Mucosa of rectum (tissue), 2 donors: Measurements from ENCODE around the gene SLC18A3.

Source experiments
- H3K27ac ChIP-seq, 2 donors: one replicate each; pipeline ENCODE4 v1.7.0; 2013; ENCODE audit warnings: inconsistent platforms in 2 of 2, low read depth in 2 of 2, low read length in 2 of 2
- H3K27me3 ChIP-seq, 2 donors: one replicate each; pipeline ENCODE4 v1.7.0; 2013; ENCODE audit warnings: low read length in 2 of 2; ENCODE audit not compliant: control insufficient read depth in 2 of 2, insufficient read depth in 2 of 2
- H3K36me3 ChIP-seq, 2 donors: one replicate each; pipeline ENCODE4 v1.7.0; 2013; ENCODE audit warnings: low read length in 2 of 2; ENCODE audit not compliant: control insufficient read depth in 2 of 2, insufficient read depth in 2 of 2
- H3K4me1 ChIP-seq, 2 donors: one replicate each; pipeline ENCODE4 v1.7.0; 2013; ENCODE audit warnings: low read length in 2 of 2, mild to moderate bottlenecking in 1 of 2; ENCODE audit not compliant: control insufficient read depth in 2 of 2, insufficient read depth in 2 of 2
- H3K4me3 ChIP-seq, 2 donors: one replicate each; pipeline ENCODE4 v1.7.0; 2013; ENCODE audit warnings: low read length in 2 of 2
- H3K9ac ChIP-seq, 2 donors: one replicate each; pipeline ENCODE4 v1.7.0; 2013; ENCODE audit warnings: low read length in 2 of 2, low read depth in 1 of 2, mild to moderate bottlenecking in 1 of 2
- H3K9me3 ChIP-seq, 2 donors: one replicate each; pipeline ENCODE4 v1.7.0; 2013; ENCODE audit warnings: low read length in 2 of 2; ENCODE audit not compliant: control insufficient read depth in 2 of 2
- donor health status: healthy.
- donor health status: Normal muscosa, but diverticular disease.

Gene SLC18A3

DNA sequence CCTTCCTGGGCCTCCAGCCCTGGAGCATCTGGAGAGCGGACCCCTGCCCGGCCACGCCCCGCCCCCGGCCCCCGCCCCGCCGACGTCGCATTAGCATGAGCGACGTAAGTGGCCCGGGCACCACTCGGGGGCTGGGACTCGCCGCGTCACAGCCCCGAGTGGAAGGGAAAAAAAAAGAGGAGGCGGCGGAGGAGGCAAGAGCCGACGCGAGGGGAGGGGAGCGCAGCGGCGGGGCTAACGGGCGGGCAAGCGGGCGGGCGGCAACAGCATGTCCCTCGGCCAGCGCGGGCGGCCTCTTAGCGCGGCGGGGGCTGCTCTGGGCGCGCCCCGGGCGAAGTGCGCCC, at the start of gene SLC18A3:
TSS of gene SLC18A3 (plus strand) at position 197 of the 344 bp plus-strand sequence. CDS start 431 bp downstream, outside the sequence.
- no peak within 1 kb of the TSS for H3K27ac ChIP-seq
- peaks cover 35 to 49% of the 10 kb centered on the region in 2 donors for H3K27me3 ChIP-seq
- no peak within 1 kb of the TSS for H3K4me3 ChIP-seq
- H3K9me3 ChIP-seq = no peaks in the 10 kb centered on the region
- H3K4me1 ChIP-seq = no peaks in the 10 kb centered on the region
- no peaks in the 10 kb centered on the region for H3K36me3 ChIP-seq
- H3K9ac ChIP-seq = no peak within 1 kb of the TSS

DNA sequence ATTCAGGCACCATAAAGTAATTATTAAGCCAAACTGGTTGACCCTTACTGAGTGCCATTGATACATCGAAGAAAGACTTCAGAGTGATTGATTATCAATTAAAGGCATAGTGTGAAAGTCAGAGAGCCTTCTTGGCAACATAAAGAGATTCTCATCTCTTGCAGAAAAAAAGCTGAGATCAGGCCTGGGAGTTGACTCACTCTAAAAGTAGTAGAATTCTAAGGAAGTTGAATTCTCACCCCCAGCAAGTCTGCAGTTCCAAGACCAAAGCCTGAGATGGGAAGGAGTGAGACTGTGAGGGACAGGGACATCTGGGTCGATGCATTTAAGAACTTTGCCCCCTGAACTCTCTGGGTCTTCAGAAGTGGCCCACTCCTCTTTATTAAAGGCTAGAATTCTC, 49.6 kb upstream of the SLC18A3 start:
- Histone ChIP-seq H3K9me3 (no peaks in the 10 kb centered on the region), H3K4me1 (no peaks in the 10 kb centered on the region), H3K27ac (no peak overlapping the region), H3K27me3 (peaks cover 4% of the 10 kb centered on the region in 2 donors), H3K36me3 (no peaks in the 10 kb centered on the region), H3K9ac (no peak overlapping the region), H3K4me3 (no peak overlapping the region)

DNA sequence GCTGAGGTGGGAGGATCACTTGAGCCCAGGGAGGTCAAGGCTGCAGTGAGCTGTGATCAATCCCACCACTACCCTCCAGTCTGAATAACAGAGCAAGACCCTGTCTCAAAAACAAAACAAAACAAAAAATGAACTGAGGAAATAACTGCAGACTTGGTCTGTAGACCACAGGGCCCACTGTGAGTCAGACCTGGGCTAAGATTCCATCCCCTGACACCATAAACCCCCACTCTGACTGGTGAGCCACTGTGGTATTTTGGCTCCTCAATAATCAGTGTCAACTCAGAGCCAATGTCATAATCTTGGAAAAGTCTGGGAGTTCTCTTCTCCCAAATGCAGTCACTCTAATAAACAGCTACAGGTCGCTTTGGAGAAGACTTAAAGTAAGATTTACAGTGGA, 47.2 kb upstream of the SLC18A3 start:
- Histone ChIP-seq H3K36me3 (no peaks in the 10 kb centered on the region), H3K4me3 (no peak overlapping the region), H3K9ac (no peak overlapping the region), H3K4me1 (no peaks in the 10 kb centered on the region), H3K27ac (no peak overlapping the region), H3K9me3 (no peaks in the 10 kb centered on the region), H3K27me3 (peaks cover 4% of the 10 kb centered on the region in 2 donors)

DNA sequence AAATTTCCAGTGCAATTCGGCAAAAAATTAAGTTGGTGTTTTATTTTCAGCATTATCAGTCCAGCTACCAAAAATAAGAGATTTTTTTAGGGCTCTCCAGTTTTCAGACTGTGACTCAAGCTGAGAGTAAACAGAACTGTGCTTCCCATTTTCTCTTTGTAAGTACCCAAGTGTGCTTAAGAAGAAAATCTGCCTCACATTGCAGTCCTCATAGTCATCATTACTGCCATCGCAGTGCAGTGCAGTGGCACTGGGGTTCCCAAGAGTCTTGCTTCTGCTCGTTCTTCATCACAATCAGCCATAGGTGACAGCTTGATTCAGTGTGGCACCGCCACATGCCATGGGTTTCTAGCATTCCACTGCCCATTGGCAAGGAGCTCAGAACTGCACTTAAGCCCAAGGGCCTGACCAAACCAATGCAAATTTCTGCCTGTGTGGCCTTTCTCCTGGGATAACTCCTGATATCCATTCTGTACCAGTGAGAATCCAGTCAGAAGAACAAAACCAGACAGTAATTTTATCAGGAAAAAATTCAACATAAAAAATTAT, 45.6 kb upstream of the SLC18A3 start:
- H3K27ac ChIP-seq = no peak overlapping the region
- H3K4me1 ChIP-seq = no peaks in the 10 kb centered on the region

DNA sequence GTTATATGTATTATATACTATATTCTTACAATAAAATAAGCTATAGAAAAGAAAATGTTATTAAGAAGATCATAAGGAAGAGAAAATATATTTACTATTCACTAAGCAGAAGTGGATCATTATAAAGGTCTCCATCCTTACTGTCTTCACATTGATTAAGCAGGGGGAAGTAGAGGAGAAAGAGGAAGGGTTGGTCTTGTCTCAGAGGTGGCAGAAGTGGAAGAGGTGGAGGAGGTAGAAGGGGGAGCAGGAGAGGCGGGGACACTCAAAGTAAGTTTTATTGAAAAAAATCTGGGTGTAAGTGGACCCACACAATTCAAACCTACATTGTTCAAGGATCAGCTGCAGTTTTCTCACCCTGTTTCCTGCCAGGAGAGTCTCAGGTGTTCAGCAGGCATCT, 42.3 kb upstream of the SLC18A3 start:
- Histone ChIP-seq H3K9me3 (no peaks in the 10 kb centered on the region), H3K36me3 (no peaks in the 10 kb centered on the region), H3K4me1 (no peaks in the 10 kb centered on the region), H3K27me3 (peaks cover 0 to 4% of the 10 kb centered on the region in 2 donors), H3K27ac (no peak overlapping the region), H3K9ac (no peak overlapping the region), H3K4me3 (no peak overlapping the region)

More for the DNA sequence above, 45.6 kb upstream of the SLC18A3 start:
- H3K27me3 ChIP-seq = peaks cover 4% of the 10 kb centered on the region in 2 donors
- H3K9ac ChIP-seq = no peak overlapping the region
- no peak overlapping the region for H3K4me3 ChIP-seq
- no peaks in the 10 kb centered on the region for H3K36me3 ChIP-seq
- no peaks in the 10 kb centered on the region for H3K9me3 ChIP-seq

DNA sequence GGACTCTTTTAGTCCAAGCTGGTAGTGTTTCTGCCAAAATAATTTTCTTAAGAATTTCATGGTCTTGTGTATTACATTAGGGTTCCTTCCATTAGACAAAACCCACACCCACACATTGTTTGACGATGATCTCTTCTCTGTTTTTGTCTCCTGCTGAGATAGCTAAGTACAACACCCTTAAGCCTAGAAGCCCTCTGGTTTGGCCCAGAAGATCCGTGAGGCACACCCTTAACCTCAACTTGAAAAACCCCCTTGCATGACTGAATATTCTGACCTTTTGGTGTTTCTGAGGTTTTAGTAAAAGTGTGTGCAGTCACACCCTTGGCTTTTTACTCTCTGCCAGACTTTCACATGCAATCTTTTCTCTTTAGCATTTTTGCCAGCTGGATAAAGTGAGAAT, 41.9 kb upstream of the SLC18A3 start:
- Histone ChIP-seq H3K9ac (no peak overlapping the region), H3K4me3 (no peak overlapping the region), H3K27ac (no peak overlapping the region), H3K4me1 (no peaks in the 10 kb centered on the region), H3K9me3 (no peaks in the 10 kb centered on the region), H3K27me3 (peaks cover 0 to 4% of the 10 kb centered on the region in 2 donors), H3K36me3 (no peaks in the 10 kb centered on the region)

DNA sequence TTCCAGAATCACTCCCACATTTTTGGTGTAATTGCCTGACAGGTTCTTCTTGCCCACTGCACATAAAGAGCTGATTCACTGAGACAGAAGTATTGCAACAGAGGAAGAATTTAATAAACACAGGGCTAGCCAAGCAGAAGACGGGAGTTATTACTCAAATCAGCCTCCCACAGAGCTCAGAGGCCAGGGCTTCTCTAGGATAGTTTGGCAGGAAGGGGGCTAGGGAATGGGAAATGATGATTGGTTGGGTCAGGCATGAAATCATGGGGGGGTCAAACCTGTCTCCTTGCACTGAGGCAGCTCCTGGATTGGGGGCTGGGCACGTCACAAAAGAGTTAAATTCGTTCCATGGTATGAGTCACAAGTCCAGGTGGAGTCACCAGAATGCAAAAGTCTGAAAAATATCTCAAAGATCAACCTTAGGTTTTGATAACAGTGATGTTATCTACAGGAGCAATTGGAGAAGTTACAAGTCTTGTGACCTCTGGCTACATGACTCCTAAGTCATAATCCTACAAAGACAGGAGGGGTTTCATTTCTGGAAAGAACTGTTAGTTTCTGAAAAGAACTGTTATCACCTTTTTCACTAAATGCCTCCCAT, 41.0 kb upstream of the SLC18A3 start:
- Histone ChIP-seq H3K9me3 (no peaks in the 10 kb centered on the region), H3K4me1 (no peaks in the 10 kb centered on the region), H3K9ac (no peak overlapping the region), H3K27ac (no peak overlapping the region), H3K4me3 (no peak overlapping the region), H3K36me3 (no peaks in the 10 kb centered on the region), H3K27me3 (no peaks in the 10 kb centered on the region)

DNA sequence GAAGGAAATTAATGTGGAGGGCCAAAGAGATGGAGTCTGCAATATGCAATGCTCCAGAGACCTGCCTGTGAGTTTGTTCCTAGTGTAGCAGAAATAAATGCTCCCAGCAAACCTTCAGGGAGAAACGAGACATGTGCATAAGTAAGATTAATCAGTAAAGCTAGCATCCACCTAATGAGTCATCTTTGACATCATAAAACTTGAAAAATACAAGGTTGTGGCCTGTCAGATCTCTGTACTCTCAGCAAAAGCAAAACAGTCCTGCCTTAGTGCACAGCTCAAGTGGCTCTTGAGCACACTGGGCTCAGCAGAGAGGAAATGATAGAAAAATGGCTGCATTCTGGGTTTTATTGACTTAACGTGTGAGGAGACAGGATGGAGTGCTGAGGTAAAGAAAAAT, 38.7 kb upstream of the SLC18A3 start:
- H3K4me1 ChIP-seq = no peaks in the 10 kb centered on the region
- no peaks in the 10 kb centered on the region for H3K36me3 ChIP-seq
- no peak overlapping the region for H3K4me3 ChIP-seq
- H3K9ac ChIP-seq = no peak overlapping the region
- no peaks in the 10 kb centered on the region for H3K9me3 ChIP-seq
- no peaks in the 10 kb centered on the region for H3K27me3 ChIP-seq
- H3K27ac ChIP-seq = no peak overlapping the region

DNA sequence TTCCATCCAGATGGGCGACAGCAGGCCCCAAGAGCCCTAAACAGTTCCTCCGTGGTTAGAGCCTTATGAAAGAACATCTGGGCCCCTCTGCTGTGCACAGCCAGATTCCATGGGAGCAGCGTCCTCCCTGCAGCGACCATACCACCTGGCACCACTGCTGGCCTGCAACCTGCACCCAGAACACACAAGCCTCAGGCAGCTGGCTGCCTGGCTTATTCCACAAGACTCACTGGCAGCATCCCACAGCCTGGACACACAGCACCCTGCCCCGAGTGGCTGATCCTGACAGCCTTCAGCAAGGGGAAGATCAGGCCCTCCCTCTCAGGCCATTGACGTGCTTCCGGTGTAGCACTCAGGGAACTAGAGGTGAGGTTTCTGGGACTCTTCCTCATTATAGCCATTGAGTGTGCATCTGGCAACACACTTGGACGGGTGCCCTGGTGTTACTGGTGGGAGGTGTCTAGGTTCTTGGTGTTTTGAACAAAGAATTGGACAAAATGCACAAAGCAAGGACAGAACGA, 37.5 kb upstream of the SLC18A3 start:
- H3K9me3 ChIP-seq = no peaks in the 10 kb centered on the region

DNA sequence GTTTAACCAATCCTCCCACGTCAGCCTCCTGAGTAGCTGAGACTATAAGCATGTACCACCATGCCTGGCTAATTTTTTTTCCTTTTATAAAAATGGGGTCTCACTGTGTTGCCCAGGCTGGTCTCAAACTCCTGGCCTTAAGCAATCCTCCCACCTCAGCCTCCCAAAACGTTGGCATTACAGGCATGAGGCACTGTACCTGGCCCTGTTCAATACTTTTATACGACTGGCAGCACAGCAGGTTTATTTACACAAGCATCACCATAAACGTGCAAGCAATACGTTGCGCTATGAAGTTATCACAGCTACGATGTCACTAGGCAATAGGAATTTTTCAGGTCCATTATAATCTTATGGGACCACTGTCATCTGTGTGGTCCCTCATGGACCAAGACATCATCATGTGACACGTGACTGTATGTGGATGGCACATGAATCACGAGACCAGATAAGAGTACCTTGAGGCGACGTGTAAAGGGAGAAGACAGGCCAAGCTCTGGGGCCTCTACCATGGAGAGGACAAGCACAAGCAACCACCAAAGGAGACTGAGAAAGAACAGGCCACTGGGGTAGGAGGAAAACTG, 34.5 kb upstream of the SLC18A3 start:
- H3K4me3 ChIP-seq = no peak overlapping the region
- no peak overlapping the region for H3K9ac ChIP-seq
- H3K36me3 ChIP-seq = no peaks in the 10 kb centered on the region
- H3K27me3 ChIP-seq = no peaks in the 10 kb centered on the region
- H3K27ac ChIP-seq = no peak overlapping the region
- H3K4me1 ChIP-seq = no peaks in the 10 kb centered on the region
- H3K9me3 ChIP-seq = no peaks in the 10 kb centered on the region

More for the DNA sequence above, 37.5 kb upstream of the SLC18A3 start:
- no peaks in the 10 kb centered on the region for H3K36me3 ChIP-seq
- H3K4me1 ChIP-seq = no peaks in the 10 kb centered on the region
- H3K27ac ChIP-seq = no peak overlapping the region
- no peaks in the 10 kb centered on the region for H3K27me3 ChIP-seq
- H3K9ac ChIP-seq = no peak overlapping the region
- no peak overlapping the region for H3K4me3 ChIP-seq
